ENCODE data around the gene HM13. TPM values are rescaled to one million over a fixed set of nuclear protein-coding genes. Genes with fewer than 3 reads are reported as not detected.
A peak's percentile ranks its signal among the peaks of the same experiment; 100 is the strongest.

The HM13 gene
- total and polyA plus RNA-seq, 2 of the 13 experiments (the other 11 are each of a cell fraction or from before 2014, with no cell fraction given): 118 to 243 TPM

GRCh38 chr20:31606804-31607639 lies 92.8 kb downstream of the HM13 start (continued):
- no peak for TF ChIP-seq NFAT5 (CRISPR knock-in tag; IDR thresholded peaks at IDR 0.05)
- no peak for TF ChIP-seq HMGA1 (CRISPR knock-in tag; conservative IDR thresholded peaks at IDR 0.05)
- TF ChIP-seq, protein P1, sequence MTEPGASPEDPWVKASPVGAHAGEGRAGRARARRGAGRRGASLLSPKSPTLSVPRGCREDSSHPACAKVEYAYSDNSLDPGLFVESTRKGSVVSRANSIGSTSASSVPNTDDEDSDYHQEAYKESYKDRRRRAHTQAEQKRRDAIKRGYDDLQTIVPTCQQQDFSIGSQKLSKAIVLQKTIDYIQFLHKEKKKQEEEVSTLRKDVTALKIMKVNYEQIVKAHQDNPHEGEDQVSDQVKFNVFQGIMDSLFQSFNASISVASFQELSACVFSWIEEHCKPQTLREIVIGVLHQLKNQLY (CRISPR knock-in tag; IDR thresholded peaks at IDR 0.05): no peak; the same call in 1 of the 2 replicates
- TF ChIP-seq, protein P2, sequence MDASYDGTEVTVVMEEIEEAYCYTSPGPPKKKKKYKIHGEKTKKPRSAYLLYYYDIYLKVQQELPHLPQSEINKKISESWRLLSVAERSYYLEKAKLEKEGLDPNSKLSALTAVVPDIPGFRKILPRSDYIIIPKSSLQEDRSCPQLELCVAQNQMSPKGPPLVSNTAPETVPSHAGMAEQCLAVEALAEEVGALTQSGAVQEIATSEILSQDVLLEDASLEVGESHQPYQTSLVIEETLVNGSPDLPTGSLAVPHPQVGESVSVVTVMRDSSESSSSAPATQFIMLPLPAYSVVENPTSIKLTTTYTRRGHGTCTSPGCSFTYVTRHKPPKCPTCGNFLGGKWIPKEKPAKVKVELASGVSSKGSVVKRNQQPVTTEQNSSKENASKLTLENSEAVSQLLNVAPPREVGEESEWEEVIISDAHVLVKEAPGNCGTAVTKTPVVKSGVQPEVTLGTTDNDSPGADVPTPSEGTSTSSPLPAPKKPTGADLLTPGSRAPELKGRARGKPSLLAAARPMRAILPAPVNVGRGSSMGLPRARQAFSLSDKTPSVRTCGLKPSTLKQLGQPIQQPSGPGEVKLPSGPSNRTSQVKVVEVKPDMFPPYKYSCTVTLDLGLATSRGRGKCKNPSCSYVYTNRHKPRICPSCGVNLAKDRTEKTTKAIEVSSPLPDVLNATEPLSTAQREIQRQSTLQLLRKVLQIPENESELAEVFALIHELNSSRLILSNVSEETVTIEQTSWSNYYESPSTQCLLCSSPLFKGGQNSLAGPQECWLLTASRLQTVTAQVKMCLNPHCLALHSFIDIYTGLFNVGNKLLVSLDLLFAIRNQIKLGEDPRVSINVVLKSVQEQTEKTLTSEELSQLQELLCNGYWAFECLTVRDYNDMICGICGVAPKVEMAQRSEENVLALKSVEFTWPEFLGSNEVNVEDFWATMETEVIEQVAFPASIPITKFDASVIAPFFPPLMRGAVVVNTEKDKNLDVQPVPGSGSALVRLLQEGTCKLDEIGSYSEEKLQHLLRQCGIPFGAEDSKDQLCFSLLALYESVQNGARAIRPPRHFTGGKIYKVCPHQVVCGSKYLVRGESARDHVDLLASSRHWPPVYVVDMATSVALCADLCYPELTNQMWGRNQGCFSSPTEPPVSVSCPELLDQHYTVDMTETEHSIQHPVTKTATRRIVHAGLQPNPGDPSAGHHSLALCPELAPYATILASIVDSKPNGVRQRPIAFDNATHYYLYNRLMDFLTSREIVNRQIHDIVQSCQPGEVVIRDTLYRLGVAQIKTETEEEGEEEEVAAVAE (CRISPR knock-in tag; IDR thresholded peaks at IDR 0.05; ENCODE audit: borderline replicate concordance): peak; percentile 77
- TF ChIP-seq ATRX (CRISPR knock-in tag; IDR thresholded peaks at IDR 0.05; ENCODE audit: borderline replicate concordance): 0 out of 2 replicates have a peak, but pooled peaks have one; percentile 26
- TF ChIP-seq, protein P3, sequence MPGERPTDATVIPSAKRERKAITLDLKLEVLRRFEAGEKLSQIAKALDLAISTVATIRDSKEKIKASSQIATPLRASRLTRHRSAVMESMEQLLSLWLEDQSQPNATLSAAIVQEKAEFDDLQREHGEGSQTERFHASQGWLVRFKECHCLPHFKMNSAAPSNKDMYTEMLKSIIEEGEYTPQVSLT (CRISPR knock-in tag; IDR thresholded peaks at IDR 0.05; ENCODE audit: borderline replicate concordance, low read depth): no peak
- no peak for TF ChIP-seq ZNF567 (CRISPR knock-in tag; IDR thresholded peaks at IDR 0.05; ENCODE audit: borderline replicate concordance)
- TF ChIP-seq, protein P4, sequence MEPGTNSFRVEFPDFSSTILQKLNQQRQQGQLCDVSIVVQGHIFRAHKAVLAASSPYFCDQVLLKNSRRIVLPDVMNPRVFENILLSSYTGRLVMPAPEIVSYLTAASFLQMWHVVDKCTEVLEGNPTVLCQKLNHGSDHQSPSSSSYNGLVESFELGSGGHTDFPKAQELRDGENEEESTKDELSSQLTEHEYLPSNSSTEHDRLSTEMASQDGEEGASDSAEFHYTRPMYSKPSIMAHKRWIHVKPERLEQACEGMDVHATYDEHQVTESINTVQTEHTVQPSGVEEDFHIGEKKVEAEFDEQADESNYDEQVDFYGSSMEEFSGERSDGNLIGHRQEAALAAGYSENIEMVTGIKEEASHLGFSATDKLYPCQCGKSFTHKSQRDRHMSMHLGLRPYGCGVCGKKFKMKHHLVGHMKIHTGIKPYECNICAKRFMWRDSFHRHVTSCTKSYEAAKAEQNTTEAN (CRISPR knock-in tag; conservative IDR thresholded peaks at IDR 0.05): peak; percentile 79
- peak; percentile 89 for TF ChIP-seq ZNF572 (CRISPR knock-in tag; IDR thresholded peaks at IDR 0.05)
- peak; percentile 65 for TF ChIP-seq SKI (IDR thresholded peaks at IDR 0.05; ENCODE audit: partially characterized antibody)
- TF ChIP-seq ZNF382 (CRISPR knock-in tag; IDR thresholded peaks at IDR 0.05; ENCODE audit: borderline replicate concordance): no peak
- peak; percentile 68; the same call in 1 of the 2 replicates for TF ChIP-seq GFI1 (CRISPR knock-in tag; IDR thresholded peaks at IDR 0.05; ENCODE audit: borderline replicate concordance)
- TF ChIP-seq ZMYM2 (CRISPR knock-in tag; IDR thresholded peaks at IDR 0.05): no peak
- peak; percentile 19 to 24; a peak in 2 of 4 replicates for TF ChIP-seq NR2F1 (CRISPR knock-in tag; IDR thresholded peaks at IDR 0.05)
- peak; percentile 62; the same call in 1 of the 2 replicates for TF ChIP-seq ZMYM3 (CRISPR knock-in tag; IDR thresholded peaks at IDR 0.05)
- TF ChIP-seq ZNF136 (CRISPR knock-in tag; IDR thresholded peaks at IDR 0.05; ENCODE audit: low read depth): no peak

All from HepG2 (cell line).